Left ventricle myocardium inferior (tissue), 1 donor: Measurements from ENCODE around the gene KNCN. TPM values are rescaled to one million over a fixed set of nuclear protein-coding genes. Genes with fewer than 3 reads are reported as not detected.

ENCODE experiments used
- DNase-seq: peaks from one replicate; pipeline ENCODE4 v3.0.0-alpha.2; 2020
- H3K27ac ChIP-seq: fragments of 200-600 bp; replicated peaks from 2 replicates; pipeline ENCODE4 v1.8.0; 2021
- H3K27me3 ChIP-seq: fragments of 200-600 bp; 2 replicates; pipeline ENCODE4 v1.8.0; 2021; ENCODE audit warnings: low read depth
- H3K36me3 ChIP-seq: fragments of 200-600 bp; 2 replicates; pipeline ENCODE4 v1.8.0; 2021
- H3K4me1 ChIP-seq: fragments of 200-600 bp; 2 replicates; pipeline ENCODE4 v1.8.0; 2021
- H3K4me3 ChIP-seq: fragments of 200-600 bp; 2 replicates; pipeline ENCODE4 v1.8.0; 2021; ENCODE audit warnings: mild to moderate bottlenecking, moderate library complexity
- H3K9me3 ChIP-seq: fragments of 200-600 bp; replicated peaks from 2 replicates; pipeline ENCODE4 v1.8.0; 2021
- intact Hi-C: fragments of 100-400 bp; cut with micrococcal nuclease; formaldehyde crosslinking; loops from one replicate; pipeline ENCODE4 v1.11.0; 2022
- total RNA-seq: library from RNA; stranded (reverse); fragmentation: NEBNext Ultra II Directional; extraction: Animal tissue kit (Norgen Biotek cat#: 25700); gene quantifications from one replicate; pipeline ENCODE4 v1.2.1, GENCODE V29; 2021
- TF ChIP-seq, protein P1 (sequence below): fragments of 200-600 bp; IDR thresholded peaks from 2 replicates; pipeline ENCODE4 v1.8.0; 2021; ENCODE audit warnings: antibody characterized with exemption, mild to moderate bottlenecking, borderline replicate concordance
- donor health status: DM: no; HTN: yes; CAD: no; lungs with severe emphysema.

The KNCN gene
- total RNA-seq, 1 donor from 2014 or later = not detected

DNA sequence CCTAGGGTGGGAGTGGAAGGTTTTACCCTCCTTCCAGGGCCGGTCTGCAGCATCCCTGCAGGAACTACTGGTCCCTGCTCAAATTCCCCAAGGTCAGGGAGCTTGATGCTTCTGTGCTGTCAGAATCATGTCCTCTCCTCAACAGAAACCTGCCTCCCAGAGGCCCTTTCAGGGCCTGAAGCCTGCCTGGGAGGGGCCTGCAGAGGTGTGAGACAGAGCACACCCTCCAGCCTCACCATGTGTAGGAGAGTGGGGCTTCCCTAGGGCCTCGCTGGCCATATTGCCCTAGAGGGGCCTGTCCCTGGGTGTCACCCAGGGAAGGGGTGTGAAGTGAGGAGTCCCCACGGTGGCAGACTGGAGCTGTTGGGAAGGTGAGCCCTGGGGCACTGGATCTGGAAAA lies 21.1 kb downstream of the KNCN start:
- Histone ChIP-seq H3K4me3 (no peak overlapping the region), H3K9me3 (no peaks in the 10 kb centered on the region), H3K27me3 (peaks cover 87% of the 10 kb centered on the region), H3K27ac (no peak overlapping the region), H3K36me3 (no peaks in the 10 kb centered on the region), H3K4me1 (peaks cover 6% of the 10 kb centered on the region)
- no peak for DNase-seq
- intact Hi-C loops = loop anchor here (10.0 kb wide), 1 partner anchor 194 kb away; no protein-coding TSS in a partner anchor
- TF ChIP-seq, protein P1, sequence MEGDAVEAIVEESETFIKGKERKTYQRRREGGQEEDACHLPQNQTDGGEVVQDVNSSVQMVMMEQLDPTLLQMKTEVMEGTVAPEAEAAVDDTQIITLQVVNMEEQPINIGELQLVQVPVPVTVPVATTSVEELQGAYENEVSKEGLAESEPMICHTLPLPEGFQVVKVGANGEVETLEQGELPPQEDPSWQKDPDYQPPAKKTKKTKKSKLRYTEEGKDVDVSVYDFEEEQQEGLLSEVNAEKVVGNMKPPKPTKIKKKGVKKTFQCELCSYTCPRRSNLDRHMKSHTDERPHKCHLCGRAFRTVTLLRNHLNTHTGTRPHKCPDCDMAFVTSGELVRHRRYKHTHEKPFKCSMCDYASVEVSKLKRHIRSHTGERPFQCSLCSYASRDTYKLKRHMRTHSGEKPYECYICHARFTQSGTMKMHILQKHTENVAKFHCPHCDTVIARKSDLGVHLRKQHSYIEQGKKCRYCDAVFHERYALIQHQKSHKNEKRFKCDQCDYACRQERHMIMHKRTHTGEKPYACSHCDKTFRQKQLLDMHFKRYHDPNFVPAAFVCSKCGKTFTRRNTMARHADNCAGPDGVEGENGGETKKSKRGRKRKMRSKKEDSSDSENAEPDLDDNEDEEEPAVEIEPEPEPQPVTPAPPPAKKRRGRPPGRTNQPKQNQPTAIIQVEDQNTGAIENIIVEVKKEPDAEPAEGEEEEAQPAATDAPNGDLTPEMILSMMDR = no peak

DNA sequence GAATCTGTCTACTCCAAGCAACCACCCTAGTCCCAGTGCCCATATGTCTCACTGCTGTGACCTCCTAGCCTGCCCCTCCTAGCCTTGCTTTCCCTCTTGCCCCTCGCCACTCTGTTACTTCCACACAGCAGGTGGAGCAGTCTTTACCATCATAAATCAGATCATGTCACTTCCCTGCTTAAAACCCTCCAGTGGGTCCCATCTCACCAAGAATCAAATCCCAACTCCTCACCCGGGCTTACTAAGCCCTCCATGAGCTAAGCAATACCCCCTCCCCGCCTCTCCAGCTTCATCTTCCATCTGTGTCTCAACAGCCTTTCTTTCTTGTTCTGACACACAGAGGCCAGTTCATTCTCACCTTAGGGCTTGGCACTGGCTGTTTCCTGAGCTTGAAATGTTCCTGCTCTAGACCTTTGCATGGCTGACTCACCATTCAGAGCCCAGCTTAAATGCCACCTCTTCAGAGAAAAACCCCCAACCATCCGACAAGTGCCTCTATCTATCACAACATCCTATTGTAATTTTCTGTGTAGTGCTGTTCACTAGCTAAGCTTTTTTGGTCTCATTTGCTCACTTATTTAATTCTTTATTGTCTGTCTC lies 22.3 kb downstream of the KNCN start:
- intact Hi-C loops = loop anchor here (5.0 kb wide), 1 partner anchor 77 kb away; no protein-coding TSS in a partner anchor
- no peak overlapping the region for H3K27ac ChIP-seq
- TF ChIP-seq, protein P1 = no peak
- H3K36me3 ChIP-seq = no peaks in the 10 kb centered on the region
- H3K4me3 ChIP-seq = no peak overlapping the region
- peaks cover 95% of the 10 kb centered on the region for H3K27me3 ChIP-seq
- H3K4me1 ChIP-seq = peaks cover 6% of the 10 kb centered on the region
- DNase-seq = no peak
- H3K9me3 ChIP-seq = no peaks in the 10 kb centered on the region

DNA sequence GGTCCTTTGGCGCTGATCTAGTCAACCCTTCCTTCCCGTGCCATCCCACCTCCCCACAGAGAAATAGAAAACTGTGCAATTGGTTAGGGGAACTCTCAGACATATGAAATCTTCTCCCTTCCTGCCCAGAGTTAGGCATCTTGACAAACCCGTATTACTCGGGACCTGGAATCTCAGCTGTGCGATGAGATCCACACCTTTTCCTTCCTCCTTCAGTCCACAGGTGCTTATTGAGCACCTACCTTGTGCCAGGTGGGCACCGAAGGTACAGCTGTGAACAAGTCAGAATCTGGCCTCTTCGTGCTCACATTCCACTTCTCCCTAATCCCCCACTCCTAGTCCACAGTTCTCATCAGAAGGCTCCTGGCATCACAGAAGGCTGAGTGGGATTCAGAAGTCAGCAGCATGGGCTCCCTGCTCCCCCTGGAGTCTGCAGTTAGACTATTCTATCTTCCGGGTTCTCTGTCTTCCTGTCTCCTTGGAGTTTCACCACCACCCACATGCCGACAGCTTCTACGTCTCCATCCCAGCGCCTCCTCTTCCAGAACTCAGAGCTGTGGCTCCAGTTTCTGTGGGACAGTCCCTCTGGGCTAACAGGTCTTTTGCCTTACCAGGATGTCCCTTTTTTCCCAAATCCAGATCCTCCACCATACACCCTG lies 23.0 kb downstream of the KNCN start:
- DNase-seq = no peak
- H3K36me3 ChIP-seq = no peaks in the 10 kb centered on the region
- no peak overlapping the region for H3K27ac ChIP-seq
- H3K9me3 ChIP-seq = no peaks in the 10 kb centered on the region
- TF ChIP-seq, protein P1 = peak; percentile 16
- no peak overlapping the region for H3K4me3 ChIP-seq
- peaks cover 88% of the 10 kb centered on the region for H3K27me3 ChIP-seq
- intact Hi-C loops = loop anchor here (5.0 kb wide), 1 partner anchor 76 kb away; no protein-coding TSS in a partner anchor
- peaks cover 3% of the 10 kb centered on the region for H3K4me1 ChIP-seq

DNA sequence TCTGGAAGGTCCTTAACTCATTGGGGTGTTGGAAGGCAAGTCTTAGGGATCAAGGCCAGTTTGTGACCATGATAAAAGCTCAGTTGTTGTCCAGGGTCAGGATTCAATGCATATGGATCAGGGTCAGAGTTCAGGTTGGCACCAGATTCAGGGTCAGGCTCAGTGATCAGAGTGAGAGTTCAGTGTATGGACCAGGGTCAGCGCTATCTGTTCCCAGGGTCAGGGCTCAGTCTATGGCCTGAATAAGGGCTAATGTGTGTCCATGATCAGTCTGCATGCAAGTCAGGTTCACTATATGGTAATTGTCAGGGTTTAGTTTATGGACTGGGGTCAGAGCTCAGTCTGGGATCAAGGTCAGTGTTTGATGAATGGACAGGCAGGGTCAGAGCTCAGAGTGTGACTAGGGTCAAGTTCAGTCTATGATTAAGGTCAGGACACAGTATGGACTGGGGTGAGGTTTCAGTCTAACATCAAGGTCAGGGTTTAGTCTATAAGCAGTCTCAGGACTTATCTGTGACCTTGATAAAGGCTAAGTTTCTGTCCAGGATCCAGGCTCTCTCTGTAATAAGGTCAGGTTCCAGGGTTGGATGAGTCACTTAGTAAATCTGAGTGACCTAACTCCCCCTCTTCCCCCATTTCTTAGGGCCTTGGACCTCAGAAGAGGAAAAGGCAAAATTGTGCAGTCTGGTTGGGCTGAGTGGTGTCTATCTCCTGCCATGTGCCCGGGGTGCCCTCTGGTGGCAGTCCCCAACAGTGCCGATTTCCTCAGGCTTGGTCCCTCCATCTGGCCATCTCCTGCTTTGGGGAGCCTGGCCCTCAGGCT lies 23.8 kb downstream of the KNCN start:
- no peak overlapping the region for H3K27ac ChIP-seq
- peaks cover 85% of the 10 kb centered on the region for H3K27me3 ChIP-seq
- H3K4me3 ChIP-seq = no peak overlapping the region
- H3K36me3 ChIP-seq = no peaks in the 10 kb centered on the region
- TF ChIP-seq, protein P1 = peak; percentile 94
- peak; percentile 81 for DNase-seq
- no peaks in the 10 kb centered on the region for H3K9me3 ChIP-seq
- H3K4me1 ChIP-seq = peaks cover 2% of the 10 kb centered on the region
- intact Hi-C loops = loop anchor here (5.0 kb wide), 1 partner anchor 75 kb away; no protein-coding TSS in a partner anchor

DNA sequence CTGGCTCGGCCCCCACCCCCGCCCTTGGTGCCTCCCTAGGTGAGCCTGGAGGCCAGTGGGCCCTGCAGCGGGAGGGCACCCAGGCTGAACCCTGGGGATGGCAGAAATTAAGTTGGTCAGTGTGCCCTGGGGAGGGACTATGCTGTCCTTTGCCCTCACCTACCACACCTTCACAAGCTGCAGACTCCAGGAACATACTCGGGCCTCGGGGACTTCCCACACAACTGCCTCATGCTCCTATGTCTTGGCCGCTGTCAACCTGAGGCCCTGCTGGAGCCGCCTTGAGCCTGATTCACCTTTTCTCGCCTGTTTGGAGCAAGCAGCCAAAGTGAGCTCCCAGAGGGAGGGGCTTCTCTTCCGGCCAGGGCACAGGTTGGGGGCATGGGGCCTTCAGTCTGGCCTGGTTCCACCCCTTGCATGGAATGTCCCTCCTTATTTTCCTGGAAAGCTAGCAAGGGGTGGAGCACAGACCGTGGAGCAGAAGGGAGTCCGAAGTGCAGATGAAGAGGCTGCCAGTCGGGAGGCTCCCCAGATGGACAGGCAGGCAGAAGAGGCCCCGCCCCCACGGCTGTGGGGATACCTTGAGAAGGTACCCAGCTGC lies 24.7 kb downstream of the KNCN start:
- Histone ChIP-seq H3K27me3 (peaks cover 83% of the 10 kb centered on the region), H3K9me3 (no peaks in the 10 kb centered on the region), H3K27ac (no peak overlapping the region), H3K4me1 (peaks cover 8% of the 10 kb centered on the region), H3K36me3 (no peaks in the 10 kb centered on the region), H3K4me3 (no peak overlapping the region)
- TF ChIP-seq, protein P1 = no peak
- no peak for DNase-seq
- intact Hi-C loops = loop anchor here (5.0 kb wide), 1 partner anchor 74 kb away; no protein-coding TSS in a partner anchor
